Motor neuron (in vitro differentiated cells): ENCODE measurements around the gene LRRC8E. TPM values are rescaled to one million over a fixed set of nuclear protein-coding genes. Genes with fewer than 3 reads are reported as not detected.

Experiments used
- ATAC-seq, 8 experiments: fragments of 200-7000 bp; cut with Tn5 transposase; replicated peaks in 6 of 8; 2 replicates each; pipeline ENCODE4 v1.8.0; 2021; ENCODE audit warnings: mild to moderate bottlenecking in 8 of 8, moderate library complexity in 8 of 8
- H3K27ac ChIP-seq, 2 donors: fragments of 250-450 bp; sonication (Bioruptor Pico); 2 replicates each; pipeline ENCODE4 v1.9.0; 2021; ENCODE audit warnings: antibody characterized with exemption in 2 of 2, mild to moderate bottlenecking in 2 of 2, moderate library complexity in 1 of 2
- H3K4me1 ChIP-seq, 2 donors: fragments of 250-450 bp; sonication (Bioruptor Pico); replicated peaks in 1 of 2; 2 replicates each; pipeline ENCODE4 v1.6.1; 2021; ENCODE audit warnings: antibody characterized with exemption in 2 of 2, mild to moderate bottlenecking in 2 of 2, moderate library complexity in 1 of 2
- H3K4me3 ChIP-seq, 5 donors: fragments of 250-450 bp; sonication (Bioruptor Pico); 2 replicates each; pipeline ENCODE4 v1.9.0; 2021; ENCODE audit warnings: antibody characterized with exemption in 5 of 5, mild to moderate bottlenecking in 5 of 5, moderate library complexity in 4 of 5
- WGBS, 10 experiments: fragments of 450-650 bp; shearing (Covaris generic); methylation state at CpG; one replicate each; pipeline ENCODE4 v1.0.0; 2022; 5-methylcytosine and 5-hydroxymethylcytosine counted together
- in situ Hi-C, 9 experiments: fragments of 400-800 bp; cut with MboI; loops; one replicate each; pipeline ENCODE4 v1.15.0; 2021; ENCODE audit warnings: low sequenced_read_pairs in 9 of 9, low pct_unique_long_range_greater_than_20kb in 2 of 9; ENCODE audit not compliant: unreplicated experiment in 9 of 9
- total RNA-seq, 8 experiments: library from RNA; unstranded; fragments of 300-600 nt; gene quantifications; 2 replicates each; pipeline versions ENCODE4 v1.2.3 to v1.2.4, GENCODE V29; 2022

The LRRC8E gene
- total RNA-seq, 8 experiments from 2014 or later: 0.16 to 3.1 (median 1.4) TPM; not detected in 1

GRCh38 chr19:7933828-7934725, 45.8 kb downstream of the LRRC8E start:
- Histone ChIP-seq H3K27ac (no peak overlapping the region), H3K4me1 (peaks cover 0 to 9% of the 10 kb centered on the region in 2 donors), H3K4me3 (no peak overlapping the region)
- in situ Hi-C loops: loop anchor here in 1 of 9 experiments (25.0 kb wide), 1 partner anchor 303 kb away; no protein-coding TSS in a partner anchor
- WGBS, 10 experiments: 80 to 93% (median 85%) methylated on average over 1 to 12 of the region's 55 CpGs; no CpG with 5 or more reads in 5 of the 10 experiments
- ATAC-seq: peak in 1 of 8 experiments; percentile 15

- in situ Hi-C loops: loop anchor here in 1 of 9 experiments (25.0 kb wide), 1 partner anchor 303 kb away; no protein-coding TSS in a partner anchor
- H3K4me1 ChIP-seq: peaks cover 0 to 2% of the 10 kb centered on the region in 2 donors
- no peak for ATAC-seq
- no peak overlapping the region for H3K4me3 ChIP-seq
- 68 to 100% (median 92%) methylated on average over 1 to 13 of the region's 21 CpGs; no CpG with 5 or more reads in 4 of the 10 experiments for WGBS, 10 experiments
- no peak overlapping the region for H3K27ac ChIP-seq
These were observed 46.5 kb downstream of the LRRC8E start for GRCh38 chr19:7934766-7935165.

- WGBS, 10 experiments: 0 to 100% (median 88%) methylated on average over 1 to 2 of the region's 13 CpGs; no CpG with 5 or more reads in 6 of the 10 experiments
- ATAC-seq: no peak
- H3K4me3 ChIP-seq: no peak overlapping the region
- H3K4me1 ChIP-seq: peaks cover 7 to 9% of the 10 kb centered on the region in 2 donors
- in situ Hi-C loops: loop anchor here in 3 of 9 experiments (10.0 to 25.0 kb wide), 2 partner anchors 296 to 314 kb away; no protein-coding TSS in a partner anchor
- no peak overlapping the region for H3K27ac ChIP-seq
These were observed 52.5 kb downstream of the LRRC8E start for GRCh38 chr19:7940841-7941240.

- ATAC-seq: no peak
- H3K4me1 ChIP-seq: peaks cover 7 to 9% of the 10 kb centered on the region in 2 donors
- 60 to 100% (median 89%) methylated on average over 1 to 9 of the region's 19 CpGs; no CpG with 5 or more reads in 1 of the 10 experiments for WGBS, 10 experiments
- in situ Hi-C loops: loop anchor here in 3 of 9 experiments (10.0 to 25.0 kb wide), 2 partner anchors 295 to 313 kb away; no protein-coding TSS in a partner anchor
- no peak overlapping the region for H3K27ac ChIP-seq
- peak overlapping the region in 4 of 5 donors; percentile 70 to 85 (median 76) for H3K4me3 ChIP-seq
These were observed 53.7 kb downstream of the LRRC8E start for GRCh38 chr19:7941895-7942596.

- WGBS, 10 experiments: 3 to 17% (median 9%) methylated on average over 5 to 16 of the region's 33 CpGs; no CpG with 5 or more reads in 2 of the 10 experiments
- in situ Hi-C loops: loop anchor here in 3 of 9 experiments (10.0 to 25.0 kb wide), 2 partner anchors 294 to 312 kb away; no protein-coding TSS in a partner anchor
- H3K27ac ChIP-seq: peak overlapping the region; percentile 97
These were observed 54.7 kb downstream of the LRRC8E start for GRCh38 chr19:7942981-7943443.

GRCh38 chr19:7943444-7944176, 55.3 kb downstream of the LRRC8E start, which contains the start of gene TIMM44:
TSS of gene TIMM44 (minus strand) at chr19:7943666. CDS start at chr19:7943651, 15 bp downstream.
- 0 to 3% (median 0%) methylated on average over 1 to 19 of the region's 56 CpGs; no CpG with 5 or more reads in 4 of the 10 experiments for WGBS, 10 experiments
- Histone ChIP-seq H3K27ac (peak within 1 kb of the TSS; percentile 97), H3K4me1 (peaks cover 7 to 9% of the 10 kb centered on the region in 2 donors), H3K4me3 (peak within 1 kb of the TSS; percentile 70 to 85 (median 73))
- in situ Hi-C loops: loop anchor here in 3 of 9 experiments (10.0 to 25.0 kb wide), 2 partner anchors 294 to 311 kb away; no protein-coding TSS in a partner anchor
- peak; percentile 92 to 97 (median 94) for ATAC-seq

More at GRCh38 chr19:7942981-7943443, 54.7 kb downstream of the LRRC8E start:
- Histone ChIP-seq H3K4me3 (peak overlapping the region; percentile 70 to 85 (median 73)), H3K4me1 (peaks cover 7 to 9% of the 10 kb centered on the region in 2 donors)
- ATAC-seq: peak; percentile 11 to 26 (median 14)

- 0 to 40% (median 24%) methylated on average over 1 to 10 of the region's 18 CpGs; no CpG with 5 or more reads in 1 of the 10 experiments for WGBS, 10 experiments
- peak overlapping the region; percentile 89 to 97 for H3K27ac ChIP-seq
- H3K4me1 ChIP-seq: peaks cover 7 to 9% of the 10 kb centered on the region in 2 donors
- in situ Hi-C loops: loop anchor here in 3 of 9 experiments (10.0 to 25.0 kb wide), 2 partner anchors 293 to 311 kb away; no protein-coding TSS in a partner anchor
- H3K4me3 ChIP-seq: peak overlapping the region; percentile 70 to 85 (median 73)
- peak; percentile 39 to 57 (median 48) for ATAC-seq
These were observed 56.0 kb downstream of the LRRC8E start for GRCh38 chr19:7944177-7944761.

GRCh38 chr19:7947939-7948338, 59.6 kb downstream of the LRRC8E start:
- in situ Hi-C loops: loop anchor here in 3 of 9 experiments (10.0 to 25.0 kb wide), 2 partner anchors 289 to 307 kb away; no protein-coding TSS in a partner anchor
- 75 to 100% (median 90%) methylated on average over 1 to 3 of the region's 4 CpGs; no CpG with 5 or more reads in 2 of the 10 experiments for WGBS, 10 experiments
- peaks cover 0 to 4% of the 10 kb centered on the region in 2 donors for H3K4me1 ChIP-seq
- no peak for ATAC-seq
- no peak overlapping the region for H3K27ac ChIP-seq
- H3K4me3 ChIP-seq: no peak overlapping the region

Other genes with a start within 250 kb of the LRRC8E start
- gene RETN, start 219.5 kb upstream of the LRRC8E start, total RNA-seq: not detected
- gene MCEMP1, start 211.4 kb upstream of the LRRC8E start, total RNA-seq: under 1 TPM in 2 of 8 experiments, not detected in 6; 0.13 to 0.85 TPM
- 100 to 1,000 TPM in 4 of 8 experiments, 10 to 100 TPM in 4; 54.1 to 192 (median 109) TPM for gene TRAPPC5, start 207.7 kb upstream of the LRRC8E start, total RNA-seq
- under 1 TPM in 7 of 8 experiments, not detected in 1; 0.11 to 0.59 (median 0.32) TPM for gene FCER2, start 186.4 kb upstream of the LRRC8E start, total RNA-seq
- gene CLEC4G, start 156.4 kb upstream of the LRRC8E start, total RNA-seq: under 1 TPM in 1 of 8 experiments, not detected in 7; 0.20 TPM
- under 1 TPM in 6 of 8 experiments, not detected in 2; 0.09 to 0.57 (median 0.14) TPM for gene CD209, start 141.0 kb upstream of the LRRC8E start, total RNA-seq
- under 1 TPM in 4 of 8 experiments, not detected in 4; 0.10 to 0.71 (median 0.24) TPM for gene CLEC4M, start 125.3 kb upstream of the LRRC8E start, total RNA-seq
- gene EVI5L, start 58.3 kb upstream of the LRRC8E start, total RNA-seq: 10 to 100 TPM in 7 of 8 experiments, 1 to 10 TPM in 1; 7.7 to 25.7 (median 16.7) TPM
- gene PRR36, start 14.1 kb upstream of the LRRC8E start, total RNA-seq: 1 to 10 TPM in 5 of 8 experiments, under 1 TPM in 3; 0.27 to 6.4 (median 1.3) TPM
- gene MAP2K7, start 15.4 kb downstream of the LRRC8E start, total RNA-seq: 10 to 100 TPM; 10.3 to 28.2 (median 16.9) TPM
- 1 to 10 TPM in 1 of 8 experiments, under 1 TPM in 6, not detected in 1; 0.16 to 1.2 (median 0.45) TPM for gene TGFBR3L, start 26.3 kb downstream of the LRRC8E start, total RNA-seq
- 10 to 100 TPM; 12.5 to 27.1 (median 19.1) TPM for gene SNAPC2, start 31.8 kb downstream of the LRRC8E start, total RNA-seq
- 10 to 100 TPM in 2 of 8 experiments, 1 to 10 TPM in 5, under 1 TPM in 1; 0.87 to 29.6 (median 9.1) TPM for gene CTXN1, start 37.6 kb downstream of the LRRC8E start, total RNA-seq
- 100 to 1,000 TPM in 2 of 8 experiments, 10 to 100 TPM in 6; 38.7 to 106 (median 65.1) TPM for gene TIMM44, start 55.2 kb downstream of the LRRC8E start, total RNA-seq
- 10 to 100 TPM; 22.4 to 86.2 (median 31.9) TPM for gene ELAVL1, start 117.1 kb downstream of the LRRC8E start, total RNA-seq
- 1 to 10 TPM in 1 of 8 experiments, under 1 TPM in 3, not detected in 4; 0.41 to 1.3 (median 0.75) TPM for gene CCL25, start 164.2 kb downstream of the LRRC8E start, total RNA-seq